T47D (cell line): ENCODE results near the gene GABPB2.

Source experiments
- DNase-seq, 2 experiments: peaks; one replicate each; pipeline versions ENCODE4 v3.0.0 to v3.0.0-alpha.2; 2011 to 2012; ENCODE audit warnings: low read depth in 1 of 2, low spot score in 1 of 2
- JUND ChIP-seq: IDR thresholded peaks from 2 replicates; pipeline ENCODE4 v1.6.1; 2012; ENCODE audit warnings: low read depth
- in situ Hi-C: cut with HindIII; loops from 2 replicates; pipeline ENCODE4 v1.10.0; 2016; ENCODE audit warnings: low sequenced_read_pairs, low pct_unique_long_range_greater_than_20kb

GABPB2 gene

GRCh38 chr1:151050051-151050688 lies 20.4 kb upstream of the GABPB2 start:
- no peak for DNase-seq
- TF ChIP-seq JUND: no peak; the same call in 1 of the 2 replicates
- in situ Hi-C loops: no loop called here

- no peak for DNase-seq
- TF ChIP-seq JUND: no peak
- in situ Hi-C loops: no loop called here
These were observed 19.1 kb upstream of the GABPB2 start for GRCh38 chr1:151051356-151052009.

- in situ Hi-C loops: no loop called here
- DNase-seq: no peak
- no peak for TF ChIP-seq JUND
These were observed 15.5 kb upstream of the GABPB2 start for GRCh38 chr1:151054971-151055547.

- DNase-seq: no peak
- TF ChIP-seq JUND: no peak
- in situ Hi-C loops: no loop called here
These were observed 15.0 kb upstream of the GABPB2 start for GRCh38 chr1:151055581-151055980.

GRCh38 chr1:151056149-151056548 lies 14.4 kb upstream of the GABPB2 start:
- in situ Hi-C loops: no loop called here
- no peak for TF ChIP-seq JUND
- DNase-seq: no peak

- peak; percentile 75 to 96 for DNase-seq
- in situ Hi-C loops: no loop called here
- TF ChIP-seq JUND: no peak
These were observed 11.9 kb upstream of the GABPB2 start for GRCh38 chr1:151058692-151059091.

- DNase-seq: peak; percentile 86 to 88
- in situ Hi-C loops: no loop called here
- TF ChIP-seq JUND: no peak
These were observed 11.2 kb upstream of the GABPB2 start, which contains the start of gene CDC42SE1 for GRCh38 chr1:151059109-151060006. TSS of gene CDC42SE1 (minus strand) at chr1:151059622. CDS start at chr1:151055730, 3,892 bp downstream.

GRCh38 chr1:151060007-151060656 lies 10.4 kb upstream of the GABPB2 start, which contains the start of gene MLLT11:
TSS of gene MLLT11 (plus strand) at chr1:151060397. CDS start at chr1:151067225, 6,828 bp downstream.
- no peak for TF ChIP-seq JUND
- DNase-seq: peak; percentile 55 to 64
- in situ Hi-C loops: no loop called here

- TF ChIP-seq JUND: no peak
- in situ Hi-C loops: no loop called here
- DNase-seq: no peak
These were observed 9.7 kb upstream of the GABPB2 start for GRCh38 chr1:151060657-151061421.

- DNase-seq: no peak
- in situ Hi-C loops: no loop called here
- TF ChIP-seq JUND: no peak
These were observed 8.9 kb upstream of the GABPB2 start for GRCh38 chr1:151061704-151062103.

GRCh38 chr1:151062741-151063371 lies 7.7 kb upstream of the GABPB2 start:
- TF ChIP-seq JUND: no peak
- DNase-seq: no peak
- in situ Hi-C loops: no loop called here
